ENCODE data around the gene TENM4.

TENM4 gene

DNA sequence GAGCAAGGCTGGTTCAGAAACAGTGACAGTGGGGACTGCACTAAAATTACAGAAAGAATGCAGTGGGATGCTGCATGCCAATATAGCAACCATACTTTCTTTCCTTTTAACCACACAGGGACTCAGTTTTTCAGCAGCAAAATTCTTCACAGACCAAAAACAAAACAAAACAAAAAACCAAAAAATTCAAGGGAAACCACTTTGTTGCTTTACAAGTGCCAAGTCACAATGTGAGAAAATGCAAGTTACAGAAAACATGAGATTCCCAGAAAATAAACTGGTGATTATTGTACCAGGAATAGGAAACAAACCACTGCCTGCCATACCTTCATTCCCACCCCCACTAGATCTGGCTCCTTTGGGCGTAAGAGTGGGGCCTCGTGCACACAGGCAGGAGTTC is 52.6 kb downstream of the TENM4 start:
- no peak for DNase-seq
- no peak for ATAC-seq

GRCh38 chr11:79383874-79384273 is 57.0 kb downstream of the TENM4 start:
- no peak for ATAC-seq
- no peak for DNase-seq

DNA sequence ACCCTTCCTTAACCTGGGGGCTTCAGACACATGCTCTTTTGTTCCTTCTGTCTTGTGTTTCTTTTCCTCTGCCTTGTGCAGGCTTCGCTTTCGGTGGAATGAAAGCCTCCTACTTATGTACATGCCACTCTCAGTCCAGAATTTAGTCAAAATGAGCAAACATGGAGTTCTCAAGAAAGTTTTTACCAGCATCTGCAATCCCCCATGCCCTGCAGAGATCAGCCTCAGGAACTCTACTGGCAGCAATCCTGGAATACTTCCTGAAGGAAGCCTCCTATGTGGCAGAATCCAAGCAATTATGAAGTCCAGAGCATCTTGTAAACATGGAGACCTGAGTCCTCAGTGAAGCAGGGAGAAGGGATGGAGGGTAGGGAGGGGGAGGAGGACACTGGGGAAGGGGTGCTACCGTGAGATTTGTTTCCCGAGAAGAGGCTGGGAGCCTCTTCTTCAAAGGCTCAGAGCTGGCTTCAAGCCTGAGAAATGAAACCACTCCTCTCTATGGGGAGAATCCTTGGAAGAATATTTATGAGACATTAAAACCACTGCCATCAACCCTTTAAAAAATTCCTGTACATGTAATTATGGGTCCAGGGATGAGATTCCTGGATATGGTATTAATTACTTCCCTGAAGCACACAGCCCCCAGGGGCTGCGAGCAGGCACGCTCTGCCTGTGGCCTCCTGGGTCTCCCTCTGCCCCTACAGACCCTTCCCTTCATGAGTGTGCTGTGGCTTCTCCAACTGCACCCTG is 58.4 kb downstream of the TENM4 start:
- ATAC-seq (no peak), DNase-seq (no peak)

DNA sequence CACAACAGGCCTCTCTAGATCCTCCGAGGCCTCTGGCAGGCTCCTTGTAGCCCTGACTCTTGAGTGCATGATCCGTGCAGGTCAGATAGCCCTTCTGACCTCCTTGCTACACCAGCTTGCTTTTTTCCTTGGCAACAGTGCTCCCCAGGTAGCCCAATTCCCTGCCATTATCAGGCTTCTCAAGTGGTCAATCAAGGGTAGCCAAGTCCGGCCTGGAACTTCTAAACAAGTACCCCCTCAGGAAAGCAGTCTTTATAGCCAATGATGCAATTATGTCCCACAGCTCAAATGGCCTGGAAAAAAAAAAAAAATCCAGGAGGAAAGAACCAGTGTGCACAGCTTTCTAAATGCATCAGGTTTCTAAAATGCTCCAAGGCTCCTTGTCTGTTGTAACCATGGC is 59.8 kb downstream of the TENM4 start:
- ATAC-seq: no peak
- no peak for DNase-seq

GRCh38 chr11:79377406-79377805 is 63.4 kb downstream of the TENM4 start:
- DNase-seq: no peak

DNA sequence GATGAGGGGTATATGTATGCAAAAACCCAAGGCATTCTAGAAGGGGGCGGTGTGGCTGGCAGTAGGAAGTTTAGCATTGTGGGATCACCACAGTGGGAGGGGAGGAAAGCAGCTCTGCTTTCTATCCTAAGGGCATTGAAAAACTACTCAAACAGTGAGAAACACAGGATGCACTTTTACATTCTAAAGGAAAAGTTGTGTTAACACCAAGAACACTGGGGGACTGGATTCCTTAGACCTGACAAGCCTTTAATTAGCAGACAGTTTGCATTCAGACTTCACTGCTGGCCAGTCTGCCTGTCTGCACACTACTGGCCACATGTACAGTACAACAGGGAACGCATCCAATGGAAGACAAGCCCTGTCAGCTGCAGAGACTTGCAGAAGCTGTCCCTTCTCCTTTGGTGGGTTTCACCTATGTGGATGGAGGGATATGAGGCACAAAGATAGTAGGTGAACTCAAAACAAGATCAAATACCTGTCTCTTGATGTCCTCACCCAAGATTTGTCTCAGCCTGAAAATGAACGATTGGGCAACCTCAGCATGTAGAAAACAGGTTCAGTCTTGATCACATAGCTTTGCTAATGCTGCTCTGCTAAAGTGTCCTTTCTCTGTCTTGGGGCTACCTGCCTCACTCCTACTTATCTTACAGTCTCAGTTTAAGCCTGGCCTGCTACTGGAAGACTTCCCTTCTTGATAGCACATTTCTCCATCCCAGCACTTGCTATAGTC is 64.8 kb downstream of the TENM4 start:
- DNase-seq: no peak
- no peak for ATAC-seq

More at GRCh38 chr11:79377406-79377805, 63.4 kb downstream of the TENM4 start:
- no peak for ATAC-seq

DNA sequence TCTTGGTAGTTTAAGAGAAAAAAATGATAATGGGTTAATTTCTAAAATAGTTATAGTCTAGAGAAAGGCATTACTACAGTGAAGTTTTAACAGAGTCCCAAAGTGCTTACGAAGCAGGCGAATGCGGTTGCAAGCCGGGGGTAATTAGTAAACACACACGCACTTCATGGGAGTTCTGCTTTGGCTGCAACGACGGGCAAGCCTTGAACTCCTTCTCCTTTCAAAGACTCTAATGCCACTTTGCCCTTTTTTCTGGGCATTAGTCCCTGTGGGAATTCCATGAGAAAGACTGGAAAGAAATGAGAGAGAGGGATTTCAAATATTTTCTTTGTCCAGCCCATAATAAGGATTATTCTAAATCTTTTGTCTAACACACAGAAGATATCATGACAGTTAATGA is 66.1 kb downstream of the TENM4 start:
- ATAC-seq (no peak), DNase-seq (no peak)

- ATAC-seq (no peak), DNase-seq (no peak)
These were observed 69.1 kb downstream of the TENM4 start for GRCh38 chr11:79371724-79372123.

DNA sequence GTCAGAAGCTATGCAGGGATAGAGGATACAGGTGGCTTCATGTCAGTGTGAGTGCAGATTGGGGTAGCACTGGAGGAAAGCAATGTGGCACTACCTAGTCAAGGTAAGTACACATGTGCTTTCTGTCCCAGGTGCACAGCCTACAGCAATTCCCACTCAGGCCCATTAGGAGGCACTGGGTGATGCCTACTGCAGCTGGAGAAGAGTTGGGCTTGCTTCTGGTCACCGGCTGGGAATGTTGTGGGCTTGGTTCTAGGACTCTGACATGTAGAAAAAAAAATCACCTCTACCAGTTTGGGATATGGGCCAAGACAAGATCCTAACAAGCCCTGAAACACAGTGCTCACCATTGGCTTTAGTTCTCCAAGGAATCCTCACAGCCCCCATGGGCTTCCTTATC is 69.7 kb downstream of the TENM4 start:
- DNase-seq (no peak), ATAC-seq (no peak)

- DNase-seq: no peak
- no peak for ATAC-seq
These were observed 71.8 kb downstream of the TENM4 start for GRCh38 chr11:79369055-79369454.

- ATAC-seq (no peak), DNase-seq (no peak)
These were observed 73.0 kb downstream of the TENM4 start for GRCh38 chr11:79367844-79368243.

- ATAC-seq (no peak), DNase-seq (no peak)
These were observed 74.6 kb downstream of the TENM4 start for GRCh38 chr11:79366218-79366617.

GRCh38 chr11:79363861-79364378 is 76.9 kb downstream of the TENM4 start:
- ATAC-seq (no peak), DNase-seq (no peak)

DNA sequence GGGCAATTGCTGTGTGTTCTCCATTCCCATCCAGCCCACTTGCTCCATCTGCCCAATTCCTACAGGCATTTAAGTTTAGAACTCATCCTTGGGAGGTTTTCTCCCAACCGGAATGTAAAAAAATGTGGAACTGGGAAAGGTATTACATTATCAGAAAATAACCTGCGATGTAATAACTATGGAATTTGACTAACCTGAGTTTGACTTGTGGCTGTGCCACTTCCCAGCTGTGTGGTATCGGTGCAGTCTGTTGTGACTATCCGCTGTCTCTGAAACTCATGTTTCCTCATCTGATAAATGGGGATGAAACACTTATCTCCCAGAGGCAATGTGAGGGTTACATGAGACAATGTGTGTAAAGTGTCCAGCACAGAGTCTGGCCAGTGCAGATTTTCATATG is 77.6 kb downstream of the TENM4 start:
- DNase-seq (no peak), ATAC-seq (no peak)

GRCh38 chr11:79362821-79363220 is 78.0 kb downstream of the TENM4 start:
- no peak for ATAC-seq
- DNase-seq: no peak

GRCh38 chr11:79362206-79362757 is 78.5 kb downstream of the TENM4 start:
- DNase-seq (no peak), ATAC-seq (no peak)

DNA sequence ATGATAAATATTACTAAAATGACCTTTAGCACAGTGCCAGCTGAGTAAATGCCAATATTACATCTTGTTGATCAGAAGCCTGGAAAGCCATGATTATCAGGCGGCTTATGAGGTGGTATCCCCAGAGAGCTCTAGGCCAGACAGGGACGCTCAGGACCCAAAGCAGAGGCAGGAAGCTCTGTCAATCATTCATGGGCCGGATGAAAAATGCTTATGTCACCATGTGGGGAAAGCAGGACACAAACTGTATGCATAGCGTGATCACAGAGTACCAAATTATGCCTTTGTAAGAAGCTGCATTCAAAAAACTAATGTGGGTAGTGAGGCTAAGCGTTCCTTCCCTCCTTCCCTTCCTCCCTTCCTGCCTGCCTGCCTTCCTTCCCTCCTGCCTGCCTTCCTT is 82.6 kb downstream of the TENM4 start:
- DNase-seq: no peak
- ATAC-seq: no peak

- ATAC-seq (no peak), DNase-seq (no peak)
These were observed 87.1 kb downstream of the TENM4 start for GRCh38 chr11:79353706-79354105.

DNA sequence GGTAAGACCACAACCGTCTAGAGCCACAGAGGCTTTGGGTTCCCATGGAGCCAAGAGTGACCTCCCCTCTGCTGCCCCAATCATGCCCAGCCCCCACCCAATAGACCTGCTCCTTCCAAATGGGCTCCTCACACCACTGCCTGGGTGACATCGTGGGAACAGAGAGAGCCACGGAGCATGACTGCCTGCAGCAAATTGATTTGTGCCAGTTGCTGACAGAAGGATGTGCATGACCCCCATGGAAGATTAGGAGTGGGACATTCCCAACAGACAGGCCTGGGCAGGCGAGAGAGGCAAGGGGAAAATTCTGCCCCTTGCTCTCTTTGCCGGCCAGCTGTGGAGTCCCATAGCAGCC is 88.5 kb downstream of the TENM4 start:
- no peak for ATAC-seq
- no peak for DNase-seq

GRCh38 chr11:79348976-79349682 is 91.7 kb downstream of the TENM4 start:
- DNase-seq: no peak
- no peak for ATAC-seq

DNA sequence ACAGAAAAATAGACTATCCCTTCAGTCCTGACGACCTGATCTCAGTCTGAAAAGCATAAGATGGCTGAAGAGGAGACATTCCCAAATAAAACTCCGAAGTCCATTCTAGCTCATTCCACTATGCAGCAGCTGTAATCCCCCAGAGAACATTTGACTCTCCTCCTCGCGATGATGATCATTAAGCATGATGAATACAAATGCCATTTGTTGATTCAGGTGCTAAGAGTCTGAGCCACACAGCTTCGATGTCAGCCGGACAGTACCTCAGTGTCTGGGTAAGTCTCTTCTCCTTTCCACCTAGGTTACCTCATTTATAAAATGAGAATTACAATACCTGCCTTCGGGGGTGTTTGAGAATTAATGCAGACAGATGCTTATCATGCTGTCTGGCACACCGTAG is 94.8 kb downstream of the TENM4 start:
- DNase-seq: no peak
- no peak for ATAC-seq

- no peak for ATAC-seq
- no peak for DNase-seq
These were observed 96.0 kb downstream of the TENM4 start for GRCh38 chr11:79344753-79345294.

- ATAC-seq (no peak), DNase-seq (no peak)
These were observed 98.1 kb downstream of the TENM4 start for GRCh38 chr11:79342686-79343085.
